A549 treated with CpdA at 1 μM for 4 hours (cell line): Measurements from ENCODE around the gene ETF1. TPM values are rescaled to one million over a fixed set of nuclear protein-coding genes. Genes with fewer than 3 reads are reported as not detected.

Experiments used
- total RNA-seq: library from RNA; stranded (reverse); fragments of 200-300 nt; extraction: Qiagen RNA extraction; gene quantifications from 5 replicates; pipeline ENCODE4 v1.2.3, GENCODE V29; 2022; ENCODE audit warnings: low read depth

ETF1 gene
- 120 to 156 TPM (median 125 TPM) in 5 replicates for total RNA-seq

GRCh38 chr5:138542956-138543729 is at the start of gene ETF1:
TSS of gene ETF1 (minus strand) at chr5:138543236. CDS start at chr5:138542918, 318 bp downstream.

GRCh38 chr5:138575194-138576015 is 32.4 kb upstream of the ETF1 start, which contains the start of gene HSPA9:
TSS of gene HSPA9 (minus strand) at chr5:138575401. CDS start at chr5:138575318, 83 bp downstream.

GRCh38 chr5:138465261-138466124 is 77.5 kb downstream of the ETF1 start, which contains the start of gene EGR1:
TSS of gene EGR1 (plus strand) at chr5:138465479. CDS start at chr5:138465762, 283 bp downstream.

Other genes with a start within 250 kb of the ETF1 start
- gene CDC25C, start 211.4 kb downstream of the ETF1 start, total RNA-seq = 10.5 to 13.4 TPM (median 12.5 TPM) in 5 replicates
- gene FAM53C, start 205.0 kb downstream of the ETF1 start, total RNA-seq = 21.7 to 23.9 TPM (median 22.9 TPM) in 5 replicates
- gene KDM3B, start 190.6 kb downstream of the ETF1 start, total RNA-seq = 38.4 to 52.9 TPM (median 42.6 TPM) in 5 replicates
- gene REEP2, start 104.2 kb downstream of the ETF1 start, total RNA-seq = 5.9 to 7.4 TPM (median 6.7 TPM) in 5 replicates
- gene EGR1, start 77.8 kb downstream of the ETF1 start, total RNA-seq = 7.3 to 12.6 TPM (median 11.2 TPM) in 5 replicates
- 345 to 394 TPM (median 363 TPM) in 5 replicates for gene HSPA9, start 32.2 kb upstream of the ETF1 start, total RNA-seq
- 202 to 244 TPM (median 212 TPM) in 5 replicates for gene CTNNA1, start 210.2 kb upstream of the ETF1 start, total RNA-seq